ENCODE data around the gene TPM3. TPM values are rescaled to one million over a fixed set of nuclear protein-coding genes. Genes with fewer than 3 reads are reported as not detected.
"Not testable (repeated sequence)": the region's sequence is repeated elsewhere in the genome, so short reads cannot be mapped to it uniquely, and the experiment has no call there.

Gene TPM3
- total RNA-seq, 1 donor from 2014 or later, result 665 TPM

DNA sequence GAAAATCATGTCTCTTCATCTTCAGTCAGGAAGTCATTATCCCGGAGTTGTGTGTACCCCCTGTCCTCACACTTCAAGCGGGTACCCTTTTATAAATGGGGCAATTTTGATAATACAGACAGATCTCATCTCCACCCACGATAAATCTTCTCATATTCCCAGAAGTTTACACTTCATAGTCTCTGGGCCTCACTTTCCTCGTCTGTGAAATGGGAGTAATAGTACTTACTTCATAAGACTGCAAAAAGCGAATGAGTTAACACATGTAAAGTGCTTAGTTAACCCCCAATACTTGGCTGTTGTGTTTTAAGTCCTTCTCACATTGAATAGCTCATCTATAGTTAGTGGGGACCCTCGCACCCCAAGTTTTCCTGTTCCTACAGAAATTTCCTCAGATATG is 37.8 kb downstream of the TPM3 start:
- no peaks in the 10 kb centered on the region for H3K27me3 Mint-ChIP-seq (ENCODE audit: insufficient read depth)
- H3K9me3 Mint-ChIP-seq, result no peaks in the 10 kb centered on the region
- H3K27ac Mint-ChIP-seq, result peak overlapping the region; percentile 23
- H3K36me3 Mint-ChIP-seq (ENCODE audit: low read depth), result peaks cover 41% of the 10 kb centered on the region
- DNase-seq (ENCODE audit: low spot score), result no peak
- intact Hi-C loops (cut with micrococcal nuclease), result loop anchor here (10.0 kb wide), 1 partner anchor 359 kb away; no protein-coding TSS in a partner anchor
- H3K4me3 Mint-ChIP-seq, result no peak overlapping the region
- H3K4me1 Mint-ChIP-seq (ENCODE audit: low read depth), result peaks cover 48% of the 10 kb centered on the region

DNA sequence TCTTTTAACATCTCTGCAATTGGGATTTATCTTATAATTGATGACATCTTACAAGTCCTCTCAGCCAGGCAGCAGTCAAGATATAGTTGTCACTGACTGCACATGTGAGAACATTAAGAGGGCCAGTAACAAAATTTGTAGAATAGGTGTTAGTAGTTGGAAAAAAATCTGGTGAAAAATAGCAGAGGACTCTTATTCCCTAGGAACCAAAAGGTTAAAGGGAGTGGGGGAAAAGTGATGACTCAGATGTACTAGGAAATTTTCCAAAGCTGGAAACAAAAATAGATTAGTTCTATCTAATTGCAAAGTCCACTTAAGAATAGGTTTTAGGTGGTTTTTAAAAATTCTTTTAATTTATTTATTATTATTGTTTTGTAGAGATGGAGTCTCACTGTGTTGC is 40.6 kb downstream of the TPM3 start:
- H3K4me1 Mint-ChIP-seq (ENCODE audit: low read depth), result peaks cover 27% of the 10 kb centered on the region
- H3K36me3 Mint-ChIP-seq (ENCODE audit: low read depth), result peaks cover 22% of the 10 kb centered on the region
- H3K27ac Mint-ChIP-seq, result no peak overlapping the region
- H3K4me3 Mint-ChIP-seq, result no peak overlapping the region
- no peak for DNase-seq (ENCODE audit: low spot score)
- intact Hi-C loops (cut with micrococcal nuclease), result loop anchor here (10.0 kb wide), 1 partner anchor 357 kb away; no protein-coding TSS in a partner anchor
- no peaks in the 10 kb centered on the region for H3K27me3 Mint-ChIP-seq (ENCODE audit: insufficient read depth)
- H3K9me3 Mint-ChIP-seq, result no peaks in the 10 kb centered on the region

DNA sequence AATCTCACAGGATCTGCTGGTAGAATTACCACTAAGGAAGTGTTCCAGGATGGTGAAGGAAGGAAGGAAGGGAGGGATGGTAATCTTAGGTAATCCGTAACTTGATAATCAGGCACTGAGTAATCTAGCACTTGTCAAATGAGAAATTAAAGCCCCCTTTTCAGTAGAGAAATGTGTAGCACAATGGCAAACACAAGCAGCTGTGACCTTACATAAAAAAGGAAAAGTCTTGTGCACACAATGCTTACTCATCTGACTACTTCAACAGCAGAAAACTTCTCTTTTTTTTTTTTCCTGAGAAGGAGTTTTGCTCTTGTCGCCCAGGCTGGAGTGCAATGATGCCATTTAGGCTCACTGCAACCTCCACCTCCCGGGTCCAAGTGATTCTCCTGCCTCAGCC is 43.1 kb downstream of the TPM3 start:
- no peak overlapping the region for H3K4me3 Mint-ChIP-seq
- no peaks in the 10 kb centered on the region for H3K27me3 Mint-ChIP-seq (ENCODE audit: insufficient read depth)
- peaks cover 5% of the 10 kb centered on the region for H3K36me3 Mint-ChIP-seq (ENCODE audit: low read depth)
- peaks cover 8% of the 10 kb centered on the region for H3K4me1 Mint-ChIP-seq (ENCODE audit: low read depth)
- no peak for DNase-seq (ENCODE audit: low spot score)
- H3K9me3 Mint-ChIP-seq, result no peaks in the 10 kb centered on the region
- intact Hi-C loops (cut with micrococcal nuclease), result loop anchor here (1.0 kb wide), 1 partner anchor 8 kb away; no protein-coding TSS in a partner anchor
- no peak overlapping the region for H3K27ac Mint-ChIP-seq

DNA sequence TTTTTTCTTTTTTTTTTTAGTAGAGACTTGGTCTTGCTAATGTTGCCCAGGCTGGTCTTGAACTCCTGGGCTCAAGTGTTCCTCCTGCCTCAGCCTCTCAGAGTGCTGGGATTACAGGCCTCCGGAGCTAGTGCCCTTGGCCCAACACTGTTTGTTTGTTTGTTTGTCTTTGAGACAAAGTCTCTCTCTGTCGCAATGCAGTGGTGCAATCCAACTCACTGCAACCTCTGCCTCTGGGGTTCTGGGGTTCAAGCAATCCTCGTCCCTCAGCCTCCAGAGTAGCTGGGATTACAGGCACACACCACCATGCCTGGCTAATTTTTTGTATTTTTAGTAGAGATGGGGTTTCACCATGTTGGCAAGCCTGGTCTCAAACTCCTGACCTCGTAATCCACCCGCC is 44.4 kb downstream of the TPM3 start:
- H3K36me3 Mint-ChIP-seq (ENCODE audit: low read depth); DNase-seq (ENCODE audit: low spot score); intact Hi-C loops (cut with micrococcal nuclease); H3K27ac Mint-ChIP-seq; H3K4me3 Mint-ChIP-seq; H3K4me1 Mint-ChIP-seq (ENCODE audit: low read depth); H3K9me3 Mint-ChIP-seq; H3K27me3 Mint-ChIP-seq (ENCODE audit: insufficient read depth): not testable (repeated sequence)

DNA sequence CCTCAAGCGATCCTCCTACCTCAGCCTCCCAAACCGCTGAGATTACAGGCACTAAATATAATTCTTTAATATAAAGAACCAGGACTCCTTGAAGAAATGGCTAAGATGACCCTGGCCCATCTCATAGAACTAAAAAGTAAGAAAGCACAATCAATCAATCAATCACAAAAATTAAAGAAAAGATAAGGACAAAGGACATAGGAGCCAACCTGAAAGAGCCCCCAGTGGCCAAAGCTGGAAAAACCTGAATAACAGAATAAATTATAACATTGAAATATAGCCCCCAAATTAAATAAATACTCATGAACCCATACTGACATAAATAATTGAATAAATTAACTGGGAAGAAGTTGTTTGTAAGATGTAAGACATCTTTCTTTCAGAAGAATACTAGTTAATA is 45.9 kb downstream of the TPM3 start:
- DNase-seq (ENCODE audit: low spot score), result no peak
- H3K27ac Mint-ChIP-seq, result no peak overlapping the region
- intact Hi-C loops (cut with micrococcal nuclease), result no loop called here
- H3K27me3 Mint-ChIP-seq (ENCODE audit: insufficient read depth), result no peaks in the 10 kb centered on the region
- H3K4me3 Mint-ChIP-seq, result no peak overlapping the region
- H3K36me3 Mint-ChIP-seq (ENCODE audit: low read depth), result peaks cover 3% of the 10 kb centered on the region
- peaks cover 10% of the 10 kb centered on the region for H3K4me1 Mint-ChIP-seq (ENCODE audit: low read depth)
- no peaks in the 10 kb centered on the region for H3K9me3 Mint-ChIP-seq

DNA sequence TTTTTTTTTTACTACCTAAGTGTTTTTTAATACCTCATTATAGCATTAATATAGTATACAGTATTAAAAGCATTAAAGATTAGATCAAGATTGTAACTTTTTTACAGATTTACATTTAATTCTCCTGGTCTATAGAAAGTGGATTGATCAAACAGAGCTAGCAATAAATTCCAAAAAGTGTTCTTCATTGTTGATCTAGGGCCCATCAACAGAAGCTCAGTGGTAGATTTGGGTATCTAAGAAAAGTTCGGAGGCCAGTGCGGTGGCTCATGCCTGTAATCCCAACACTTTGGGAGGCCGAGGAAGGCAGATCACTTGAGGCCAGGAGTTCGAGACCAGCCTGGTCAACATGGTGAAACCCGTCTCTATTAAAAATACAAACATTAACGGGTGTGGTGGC is 49.5 kb downstream of the TPM3 start:
- H3K27ac Mint-ChIP-seq, result no peak overlapping the region
- H3K36me3 Mint-ChIP-seq (ENCODE audit: low read depth), result peaks cover 2% of the 10 kb centered on the region
- H3K9me3 Mint-ChIP-seq, result no peaks in the 10 kb centered on the region
- H3K4me3 Mint-ChIP-seq, result no peak overlapping the region
- no peaks in the 10 kb centered on the region for H3K27me3 Mint-ChIP-seq (ENCODE audit: insufficient read depth)
- intact Hi-C loops (cut with micrococcal nuclease), result no loop called here
- DNase-seq (ENCODE audit: low spot score), result no peak
- H3K4me1 Mint-ChIP-seq (ENCODE audit: low read depth), result peaks cover 5% of the 10 kb centered on the region

DNA sequence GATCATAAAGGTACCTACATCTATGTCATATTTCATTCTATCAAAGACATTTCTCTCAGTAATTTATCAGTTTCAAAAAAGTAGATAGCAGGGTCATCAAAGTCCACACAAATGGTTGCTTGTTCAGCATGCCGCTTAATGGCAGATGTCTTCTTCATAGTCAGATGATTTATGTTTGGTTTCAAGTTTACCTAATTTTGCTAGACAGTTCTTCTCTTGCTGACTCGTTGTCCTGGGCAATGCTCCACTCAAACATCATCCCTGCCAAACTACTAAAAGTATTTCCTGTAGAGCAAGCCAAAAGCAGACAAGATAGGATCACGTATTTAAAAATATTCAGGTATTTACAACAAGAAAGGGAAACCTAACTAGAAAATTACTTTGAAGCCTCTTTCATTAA is 50.7 kb downstream of the TPM3 start:
- H3K4me3 Mint-ChIP-seq, result no peak overlapping the region
- intact Hi-C loops (cut with micrococcal nuclease), result no loop called here
- H3K27ac Mint-ChIP-seq, result no peak overlapping the region
- peaks cover 5% of the 10 kb centered on the region for H3K4me1 Mint-ChIP-seq (ENCODE audit: low read depth)
- peaks cover 2% of the 10 kb centered on the region for H3K36me3 Mint-ChIP-seq (ENCODE audit: low read depth)
- H3K27me3 Mint-ChIP-seq (ENCODE audit: insufficient read depth), result no peaks in the 10 kb centered on the region
- no peaks in the 10 kb centered on the region for H3K9me3 Mint-ChIP-seq
- DNase-seq (ENCODE audit: low spot score), result no peak

DNA sequence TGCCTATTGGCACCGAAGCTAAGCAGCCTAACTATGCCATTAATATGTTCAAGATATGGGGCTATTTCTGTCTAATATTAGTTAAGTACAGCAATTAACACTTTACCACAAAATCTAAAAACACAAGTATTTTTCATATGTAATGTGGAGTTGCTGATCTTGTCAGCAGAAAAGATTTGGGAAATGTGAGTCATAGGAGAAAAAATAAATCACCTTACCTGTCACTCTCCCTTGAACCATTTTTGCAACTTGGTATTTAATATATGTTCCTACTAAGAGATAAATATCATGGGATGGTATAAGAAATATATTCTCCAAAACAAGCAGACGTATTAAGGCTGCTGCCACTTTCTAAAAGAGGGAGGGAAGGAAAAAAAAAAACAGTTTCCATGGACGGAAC is 54.0 kb downstream of the TPM3 start:
- H3K27ac Mint-ChIP-seq, result no peak overlapping the region
- intact Hi-C loops (cut with micrococcal nuclease), result no loop called here
- no peak overlapping the region for H3K4me3 Mint-ChIP-seq
- peaks cover 2% of the 10 kb centered on the region for H3K36me3 Mint-ChIP-seq (ENCODE audit: low read depth)
- H3K27me3 Mint-ChIP-seq (ENCODE audit: insufficient read depth), result no peaks in the 10 kb centered on the region
- H3K4me1 Mint-ChIP-seq (ENCODE audit: low read depth), result peaks cover 5% of the 10 kb centered on the region
- H3K9me3 Mint-ChIP-seq, result no peaks in the 10 kb centered on the region
- no peak for DNase-seq (ENCODE audit: low spot score)

DNA sequence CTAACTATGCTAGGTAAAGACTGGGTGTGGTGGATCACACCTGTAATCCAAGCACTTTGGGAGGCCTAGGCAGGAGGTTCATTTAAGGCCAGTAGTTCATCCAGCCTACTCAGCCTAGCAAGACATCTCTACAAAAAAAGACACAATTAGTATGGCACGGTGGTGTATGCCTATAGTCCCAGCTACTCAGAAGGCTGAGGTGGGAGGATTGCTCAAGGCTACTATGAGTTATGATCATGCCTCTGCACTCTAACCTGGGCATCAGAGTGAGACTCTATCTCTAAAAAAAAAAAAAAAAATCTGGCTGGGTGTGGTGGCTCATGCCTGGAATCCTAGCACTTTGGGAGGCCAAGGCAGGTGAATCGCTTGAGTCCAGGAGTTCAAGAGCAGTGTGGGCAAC is 58.6 kb downstream of the TPM3 start:
- DNase-seq (ENCODE audit: low spot score), result no peak
- Mint-ChIP-seq H3K4me3 (no peak overlapping the region), H3K27me3 (ENCODE audit: insufficient read depth) (no peaks in the 10 kb centered on the region), H3K9me3 (no peaks in the 10 kb centered on the region), H3K4me1 (ENCODE audit: low read depth) (peaks cover 11% of the 10 kb centered on the region), H3K27ac (no peak overlapping the region), H3K36me3 (ENCODE audit: low read depth) (no peaks in the 10 kb centered on the region)
- intact Hi-C loops (cut with micrococcal nuclease), result no loop called here

DNA sequence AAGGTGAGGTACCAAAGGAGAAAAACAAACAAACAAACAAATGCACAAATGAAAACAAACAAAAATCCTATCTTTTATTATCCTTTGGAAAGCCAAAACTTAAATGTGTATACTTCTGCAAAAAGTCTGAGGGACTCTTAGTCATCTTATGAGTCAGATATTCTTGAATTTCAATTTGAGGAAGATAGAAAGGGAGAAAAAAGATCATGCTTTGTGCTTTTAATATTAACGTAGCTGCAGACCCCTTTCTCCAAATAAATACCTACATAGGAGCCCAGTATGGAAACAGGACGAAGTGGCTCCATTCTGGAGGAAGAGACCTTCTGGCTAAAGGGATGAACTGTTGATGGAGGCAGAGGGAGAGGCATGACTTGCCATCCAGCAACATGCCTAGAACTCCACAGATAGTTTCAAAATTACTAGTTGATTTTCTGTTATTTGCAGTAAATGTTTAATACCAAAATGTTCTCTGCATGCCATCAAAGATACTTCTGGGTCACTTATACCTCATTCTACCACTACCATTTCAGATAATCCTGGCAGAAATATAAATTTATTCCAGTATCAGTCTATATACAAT is 62.4 kb downstream of the TPM3 start:
- no peaks in the 10 kb centered on the region for H3K27me3 Mint-ChIP-seq (ENCODE audit: insufficient read depth)
- no peak for DNase-seq (ENCODE audit: low spot score)
- H3K4me1 Mint-ChIP-seq (ENCODE audit: low read depth), result peaks cover 11% of the 10 kb centered on the region
- no peaks in the 10 kb centered on the region for H3K36me3 Mint-ChIP-seq (ENCODE audit: low read depth)
- peak overlapping the region; percentile 22 for H3K27ac Mint-ChIP-seq
- H3K9me3 Mint-ChIP-seq, result no peaks in the 10 kb centered on the region
- intact Hi-C loops (cut with micrococcal nuclease), result no loop called here
- no peak overlapping the region for H3K4me3 Mint-ChIP-seq

DNA sequence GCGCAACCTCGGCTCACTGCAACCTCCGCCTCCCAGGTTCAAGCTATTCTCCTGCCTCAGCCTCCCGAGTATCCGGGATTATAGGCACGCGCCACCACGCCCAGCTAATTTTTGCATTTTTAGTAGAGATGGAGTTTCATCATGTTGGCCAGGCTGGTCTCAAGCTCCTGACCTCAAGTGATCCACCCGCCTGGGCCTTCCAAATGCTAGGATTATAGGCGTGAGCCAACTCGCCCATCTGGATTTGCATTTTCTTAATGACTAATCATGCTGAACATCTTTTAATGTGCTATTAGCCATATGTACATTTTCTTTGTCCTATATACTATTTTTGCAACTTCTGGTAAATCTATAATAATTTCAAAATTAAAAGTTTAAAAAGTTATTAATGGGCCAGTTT is 68.7 kb downstream of the TPM3 start:
- H3K36me3 Mint-ChIP-seq (ENCODE audit: low read depth); DNase-seq (ENCODE audit: low spot score); H3K27me3 Mint-ChIP-seq (ENCODE audit: insufficient read depth); H3K4me1 Mint-ChIP-seq (ENCODE audit: low read depth); H3K9me3 Mint-ChIP-seq; H3K4me3 Mint-ChIP-seq; H3K27ac Mint-ChIP-seq; intact Hi-C loops (cut with micrococcal nuclease): not testable (repeated sequence)

DNA sequence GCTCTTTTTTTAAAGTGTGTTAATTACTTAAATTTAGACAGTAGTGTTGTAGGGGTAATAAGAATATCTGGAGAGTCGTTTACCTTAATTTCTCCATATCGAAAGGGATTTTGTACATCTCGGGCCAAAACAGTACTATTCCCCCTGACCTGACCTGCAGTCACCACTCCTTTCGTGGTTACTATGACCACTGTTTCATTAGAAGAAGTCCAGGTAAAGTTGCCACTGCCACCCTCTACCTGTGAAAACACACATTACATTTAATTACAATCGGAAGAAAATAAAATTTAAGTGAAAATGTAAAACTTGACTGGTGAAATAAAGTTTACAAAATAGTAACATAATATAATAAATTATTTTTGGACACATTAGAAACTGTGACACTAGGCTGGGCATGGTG is 74.3 kb downstream of the TPM3 start:
- intact Hi-C loops (cut with micrococcal nuclease), result no loop called here
- Mint-ChIP-seq H3K9me3 (no peaks in the 10 kb centered on the region), H3K4me1 (ENCODE audit: low read depth) (peaks cover 16% of the 10 kb centered on the region), H3K27ac (no peak overlapping the region), H3K27me3 (ENCODE audit: insufficient read depth) (peaks cover 10% of the 10 kb centered on the region), H3K36me3 (ENCODE audit: low read depth) (no peaks in the 10 kb centered on the region), H3K4me3 (no peak overlapping the region)
- DNase-seq (ENCODE audit: low spot score), result no peak

DNA sequence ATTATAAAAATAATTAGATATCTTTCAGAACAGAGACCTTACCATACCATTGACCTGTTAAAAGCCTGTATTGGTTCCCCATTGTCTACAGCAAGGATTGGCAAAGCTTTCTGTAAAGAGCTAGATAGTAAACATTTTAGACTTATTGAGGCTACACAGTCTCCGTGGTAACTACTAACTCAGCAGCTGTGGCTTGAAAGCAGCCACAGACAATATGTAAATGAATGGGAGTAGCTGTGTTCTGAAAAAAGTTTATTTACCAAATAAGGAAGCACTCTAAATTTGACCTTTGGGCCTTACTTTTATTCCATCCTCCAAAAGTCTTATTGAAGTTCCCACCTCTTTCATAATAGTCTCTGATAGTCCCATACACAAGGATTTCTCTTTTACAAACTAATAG is 76.7 kb downstream of the TPM3 start:
- H3K36me3 Mint-ChIP-seq (ENCODE audit: low read depth), result no peaks in the 10 kb centered on the region
- H3K27ac Mint-ChIP-seq, result no peak overlapping the region
- no peaks in the 10 kb centered on the region for H3K9me3 Mint-ChIP-seq
- peaks cover 10% of the 10 kb centered on the region for H3K27me3 Mint-ChIP-seq (ENCODE audit: insufficient read depth)
- H3K4me3 Mint-ChIP-seq, result no peak overlapping the region
- peaks cover 16% of the 10 kb centered on the region for H3K4me1 Mint-ChIP-seq (ENCODE audit: low read depth)
- DNase-seq (ENCODE audit: low spot score), result no peak
- intact Hi-C loops (cut with micrococcal nuclease), result no loop called here
